ENCODE data around the gene CEP112. TPM values are rescaled to one million over a fixed set of nuclear protein-coding genes. Genes with fewer than 3 reads are reported as not detected.

Gene CEP112
- total and polyA plus RNA-seq, 2 of the 4 experiments (the other 2 are of a cell fraction): 2.5 to 5.6 TPM

DNA sequence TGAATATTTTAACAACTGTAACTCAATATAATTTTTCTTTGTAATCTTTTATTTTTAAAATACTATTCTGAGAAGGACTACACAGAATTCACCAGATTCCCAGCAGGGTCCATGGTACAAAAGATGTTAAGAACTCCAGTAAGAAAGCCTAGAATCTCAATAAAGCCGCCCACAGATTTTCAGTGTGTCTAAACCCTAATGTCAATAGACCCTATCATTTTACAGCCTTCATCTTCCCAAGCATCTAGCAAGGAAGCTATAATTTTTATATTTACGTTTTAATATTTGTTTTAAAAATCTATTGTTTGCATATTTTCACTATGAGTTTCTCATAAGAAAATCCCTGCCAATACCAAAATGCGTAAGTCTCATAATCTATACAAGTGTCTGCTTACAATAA is 148.5 kb downstream of the CEP112 start:
- ChIA-PET CTCF (interaction anchor here (0.6 to 0.7 kb wide), 3 partner anchors 18 to 914 kb away, joined by 3 read pairs; no protein-coding TSS in a partner anchor), POLR2A (ENCODE audit: unreplicated experiment) (no interaction called here)
- dilution Hi-C loops (cut with HindIII; ENCODE audit: low sequenced_read_pairs, unreplicated experiment) (no loop called here), intact Hi-C loops (cut with micrococcal nuclease) (no loop called here), in situ Hi-C loops (cut with MboI; ENCODE audit: low sequenced_read_pairs) (no loop called here)
- no peak overlapping the region for H3K9ac ChIP-seq (ENCODE audit: low read depth, low read length)
- H3K4me1 ChIP-seq (ENCODE audit: control insufficient read depth, insufficient read depth, low read length): no peaks in the 10 kb centered on the region
- no peak overlapping the region for H2BK120ac ChIP-seq (ENCODE audit: low read depth, low read length)
- H3K23ac ChIP-seq (ENCODE audit: low read depth, low read length): no peak overlapping the region
- no peak overlapping the region for H3K4me3 ChIP-seq (ENCODE audit: insufficient read depth, low read depth, low read length)
- no peak overlapping the region for H2AK9ac ChIP-seq (replicated peaks; ENCODE audit: low read depth, low read length, poor library complexity)
- H4K8ac ChIP-seq (ENCODE audit: low read depth in 2 of 2, low read length in 2 of 2): no peak overlapping the region
- H3K4me2 ChIP-seq (ENCODE audit: low read depth, low read length): no peak overlapping the region
- no peaks in the 10 kb centered on the region for H4K20me1 ChIP-seq (ENCODE audit: insufficient read depth, low read length)
- no peaks in the 10 kb centered on the region for H3K79me1 ChIP-seq (ENCODE audit: low read depth in 1 of 2, low read length in 2 of 2)
- no peak overlapping the region for H2BK5ac ChIP-seq (ENCODE audit: low read depth, low read length, poor library complexity, severe bottlenecking)
- H3K18ac ChIP-seq (ENCODE audit: low read depth, low read length): no peak overlapping the region
- DNase-seq (no peak), ATAC-seq (ENCODE audit: low read depth) (no peak)
- no peak overlapping the region for H4K91ac ChIP-seq (ENCODE audit: insufficient read depth, low read depth, low read length)
- no peaks in the 10 kb centered on the region for H3K9me1 ChIP-seq (ENCODE audit: insufficient read depth, low read length)
- no peak overlapping the region for H2AK5ac ChIP-seq (ENCODE audit: low read depth, low read length)
- no peak overlapping the region for H2BK20ac ChIP-seq (ENCODE audit: low read depth, low read length)
- TF ChIP-seq BHLHE40 (IDR thresholded peaks at IDR 0.05; ENCODE audit: low read depth, low read length) (no peak), RFX5 (IDR thresholded peaks at IDR 0.05; ENCODE audit: low read depth, low read length) (no peak), RCOR1 (IDR thresholded peaks at IDR 0.05; ENCODE audit: insufficient replicate concordance, low read length) (no peak), MAFK (IDR thresholded peaks at IDR 0.05; ENCODE audit: low read depth, low read length) (no peak), FOS (IDR thresholded peaks at IDR 0.05; ENCODE audit: low read depth, low read length) (no peak), NFE2L2 (IDR thresholded peaks at IDR 0.05; ENCODE audit: low read depth, low read length) (no peak), MAZ (IDR thresholded peaks at IDR 0.05; ENCODE audit: borderline replicate concordance, low read depth, low read length) (no peak), SMC3 (IDR thresholded peaks at IDR 0.05; ENCODE audit: low read depth, low read length) (no peak), CHD1 (IDR thresholded peaks at IDR 0.05; ENCODE audit: low read depth, low read length) (no peak), CEBPB (IDR thresholded peaks at IDR 0.05; ENCODE audit: low read depth, low read length) (no peak), MXI1 (IDR thresholded peaks at IDR 0.05; ENCODE audit: borderline replicate concordance, low read depth, low read length) (no peak), POLR2A (IDR thresholded peaks at IDR 0.05; ENCODE audit: low read depth, low read length) (no peak), RAD21 (IDR thresholded peaks at IDR 0.05; ENCODE audit: low read length) (no peak)
- TF ChIP-seq, protein P1, sequence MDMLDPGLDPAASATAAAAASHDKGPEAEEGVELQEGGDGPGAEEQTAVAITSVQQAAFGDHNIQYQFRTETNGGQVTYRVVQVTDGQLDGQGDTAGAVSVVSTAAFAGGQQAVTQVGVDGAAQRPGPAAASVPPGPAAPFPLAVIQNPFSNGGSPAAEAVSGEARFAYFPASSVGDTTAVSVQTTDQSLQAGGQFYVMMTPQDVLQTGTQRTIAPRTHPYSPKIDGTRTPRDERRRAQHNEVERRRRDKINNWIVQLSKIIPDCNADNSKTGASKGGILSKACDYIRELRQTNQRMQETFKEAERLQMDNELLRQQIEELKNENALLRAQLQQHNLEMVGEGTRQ (IDR thresholded peaks at IDR 0.05; ENCODE audit: low read depth, low read length): no peak
- TF ChIP-seq, protein P2, sequence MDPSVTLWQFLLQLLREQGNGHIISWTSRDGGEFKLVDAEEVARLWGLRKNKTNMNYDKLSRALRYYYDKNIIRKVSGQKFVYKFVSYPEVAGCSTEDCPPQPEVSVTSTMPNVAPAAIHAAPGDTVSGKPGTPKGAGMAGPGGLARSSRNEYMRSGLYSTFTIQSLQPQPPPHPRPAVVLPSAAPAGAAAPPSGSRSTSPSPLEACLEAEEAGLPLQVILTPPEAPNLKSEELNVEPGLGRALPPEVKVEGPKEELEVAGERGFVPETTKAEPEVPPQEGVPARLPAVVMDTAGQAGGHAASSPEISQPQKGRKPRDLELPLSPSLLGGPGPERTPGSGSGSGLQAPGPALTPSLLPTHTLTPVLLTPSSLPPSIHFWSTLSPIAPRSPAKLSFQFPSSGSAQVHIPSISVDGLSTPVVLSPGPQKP (IDR thresholded peaks at IDR 0.05; ENCODE audit: borderline replicate concordance, low read depth, low read length): no peak
- TF ChIP-seq, protein P3, sequence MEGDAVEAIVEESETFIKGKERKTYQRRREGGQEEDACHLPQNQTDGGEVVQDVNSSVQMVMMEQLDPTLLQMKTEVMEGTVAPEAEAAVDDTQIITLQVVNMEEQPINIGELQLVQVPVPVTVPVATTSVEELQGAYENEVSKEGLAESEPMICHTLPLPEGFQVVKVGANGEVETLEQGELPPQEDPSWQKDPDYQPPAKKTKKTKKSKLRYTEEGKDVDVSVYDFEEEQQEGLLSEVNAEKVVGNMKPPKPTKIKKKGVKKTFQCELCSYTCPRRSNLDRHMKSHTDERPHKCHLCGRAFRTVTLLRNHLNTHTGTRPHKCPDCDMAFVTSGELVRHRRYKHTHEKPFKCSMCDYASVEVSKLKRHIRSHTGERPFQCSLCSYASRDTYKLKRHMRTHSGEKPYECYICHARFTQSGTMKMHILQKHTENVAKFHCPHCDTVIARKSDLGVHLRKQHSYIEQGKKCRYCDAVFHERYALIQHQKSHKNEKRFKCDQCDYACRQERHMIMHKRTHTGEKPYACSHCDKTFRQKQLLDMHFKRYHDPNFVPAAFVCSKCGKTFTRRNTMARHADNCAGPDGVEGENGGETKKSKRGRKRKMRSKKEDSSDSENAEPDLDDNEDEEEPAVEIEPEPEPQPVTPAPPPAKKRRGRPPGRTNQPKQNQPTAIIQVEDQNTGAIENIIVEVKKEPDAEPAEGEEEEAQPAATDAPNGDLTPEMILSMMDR (conservative IDR thresholded peaks at IDR 0.05; ENCODE audit: low read depth, low read length): no peak
- no peak overlapping the region for H2BK15ac ChIP-seq (ENCODE audit: low read depth, low read length)
- H3K4ac ChIP-seq (ENCODE audit: low read depth, low read length): no peak overlapping the region
- no peak overlapping the region for H3K27ac ChIP-seq (ENCODE audit: insufficient read depth, low read length)
- no peak overlapping the region for H2AFZ ChIP-seq (replicated peaks; ENCODE audit: low read length, poor library complexity)
- H3K56ac ChIP-seq (ENCODE audit: extremely low read depth, insufficient read depth, low read length): no peak overlapping the region
- H4K5ac ChIP-seq (ENCODE audit: low read depth, low read length): no peak overlapping the region
- H3K9me3 ChIP-seq (ENCODE audit: control insufficient read depth, insufficient read depth, low read length): no peaks in the 10 kb centered on the region
- H3K27me3 ChIP-seq (ENCODE audit: control insufficient read depth, insufficient read depth, low read length): no peaks in the 10 kb centered on the region
- WGBS, 2 experiments (ENCODE audit: extremely low coverage in 2 of 2, insufficient read length in 1 of 2): no CpG with 5 or more reads among the region's 3 CpGs
- no peaks in the 10 kb centered on the region for H3K36me3 ChIP-seq (ENCODE audit: control insufficient read depth, insufficient read depth, low read length)
- H3K14ac ChIP-seq (replicated peaks; ENCODE audit: low read depth, low read length): no peak overlapping the region
- BruUV-seq (replicated peaks): no TSS peak

Measured in IMR-90 (cell line).